Panc1 (cell line): Measurements from ENCODE around the gene CTXN1. TPM values are rescaled to one million over a fixed set of nuclear protein-coding genes. Genes with fewer than 3 reads are reported as not detected.

Source experiments
- ATAC-seq: fragments of 200-7000 bp; cut with Tn5 transposase; 2 replicates; pipeline ENCODE4 v1.9.1; 2020; ENCODE audit warnings: mild to moderate bottlenecking, moderate library complexity
- BruUV-seq: library from RNA; stranded (reverse); fragments of 400-500 nt; replicated peaks from 2 replicates; lab custom pipeline; 2021; lab: Mats Ljungman, UMichigan
- CTCF ChIA-PET: fragments of 300-600 bp; sonication (Branson Sonifier 250); formaldehyde crosslinking; loops from one replicate; lab custom pipeline; 2022; ENCODE audit warnings: antibody characterized with exemption; lab: Charles Lee
- POLR2A ChIA-PET: fragments of 300-600 bp; sonication (Branson Sonifier 250); formaldehyde crosslinking; loops from one replicate; lab custom pipeline; 2022; ENCODE audit warnings: antibody characterized with exemption; lab: Charles Lee
- DNase-seq: peaks from one replicate; pipeline ENCODE4 v3.0.0-alpha.2; 2010; ENCODE audit warnings: low read depth, low spot score
- H3K27ac ChIP-seq: 2 replicates; pipeline ENCODE4 v1.5.1; 2011; ENCODE audit warnings: mild to moderate bottlenecking, low read length, inconsistent platforms
- H3K27me3 ChIP-seq: fragments of 200-500 bp; sonication (Bioruptor generic); 2 replicates; pipeline ENCODE4 v1.6.0; 2014; ENCODE audit warnings: low read length, inconsistent platforms; ENCODE audit not compliant: control insufficient read depth, insufficient read depth
- H3K36me3 ChIP-seq: fragments of 200-500 bp; sonication (Bioruptor generic); 2 replicates; pipeline ENCODE4 v1.5.1; 2014; ENCODE audit warnings: inconsistent platforms, mild to moderate bottlenecking, low read length, moderate library complexity; ENCODE audit not compliant: control insufficient read depth, insufficient read depth
- H3K4me1 ChIP-seq: 2 replicates; pipeline ENCODE4 v1.5.1; 2011; ENCODE audit warnings: inconsistent platforms, mild to moderate bottlenecking, low read length, moderate library complexity; ENCODE audit not compliant: control insufficient read depth, insufficient read depth
- H3K4me3 ChIP-seq, 2 experiments: 2 replicates each; pipeline ENCODE4 v1.5.1; 2011 to 2012; ENCODE audit warnings: low read depth in 2 of 2, low read length in 2 of 2, mild to moderate bottlenecking in 2 of 2, inconsistent platforms in 1 of 2, moderate library complexity in 1 of 2
- H3K9me3 ChIP-seq: fragments of 200-500 bp; sonication (Bioruptor generic); 2 replicates; pipeline ENCODE4 v1.5.1; 2014; ENCODE audit warnings: low read depth, mild to moderate bottlenecking, inconsistent platforms, low read length, moderate library complexity; ENCODE audit not compliant: control insufficient read depth, insufficient read depth
- POLR2AphosphoS5 ChIP-seq: IDR thresholded peaks from 2 replicates; pipeline ENCODE4 v1.6.1; 2012; ENCODE audit warnings: mild to moderate bottlenecking, low read depth, low read length, moderate library complexity
- SIN3A ChIP-seq: IDR thresholded peaks from 2 replicates; pipeline ENCODE4 v1.6.1; 2012; ENCODE audit warnings: low read depth, mild to moderate bottlenecking, low read length, moderate library complexity, borderline replicate concordance; ENCODE audit not compliant: insufficient read depth
- TCF7L2 ChIP-seq: IDR thresholded peaks from 2 replicates; pipeline ENCODE4 v1.6.1; 2011; ENCODE audit warnings: mild to moderate bottlenecking, low read depth, low read length, inconsistent platforms
- in situ Hi-C: cut with HindIII; loops from 2 replicates; pipeline ENCODE4 v1.10.0; 2016; ENCODE audit warnings: low sequenced_read_pairs, low pct_unique_long_range_greater_than_20kb
- intact Hi-C: fragments of 100-400 bp; cut with micrococcal nuclease; formaldehyde crosslinking; loops from one replicate; pipeline ENCODE4 v1.10.0; 2022; ENCODE audit not compliant: unreplicated experiment
- total RNA-seq: library from RNA; stranded (reverse); gene quantifications from one replicate; pipeline ENCODE4 v1.2.1, GENCODE V29; 2021; ENCODE audit not compliant: unreplicated experiment
- TF ChIP-seq, protein P1 (sequence below), 2 experiments: IDR thresholded peaks; 2 replicates each; pipeline ENCODE4 v1.6.1; 2011 to 2012; ENCODE audit warnings: low read depth in 2 of 2, control low read depth in 1 of 2, low read length in 1 of 2, mild to moderate bottlenecking in 1 of 2, moderate library complexity in 1 of 2; ENCODE audit not compliant: insufficient read depth in 1 of 2
- TF ChIP-seq, protein P2 (sequence below): fragments of 450-650 bp; IDR thresholded peaks from 2 replicates; pipeline ENCODE4 v1.5.1; 2017; ENCODE audit warnings: mild to moderate bottlenecking

The CTXN1 gene
- total RNA-seq, 1 experiment from 2014 or later: 89.4 TPM

DNA sequence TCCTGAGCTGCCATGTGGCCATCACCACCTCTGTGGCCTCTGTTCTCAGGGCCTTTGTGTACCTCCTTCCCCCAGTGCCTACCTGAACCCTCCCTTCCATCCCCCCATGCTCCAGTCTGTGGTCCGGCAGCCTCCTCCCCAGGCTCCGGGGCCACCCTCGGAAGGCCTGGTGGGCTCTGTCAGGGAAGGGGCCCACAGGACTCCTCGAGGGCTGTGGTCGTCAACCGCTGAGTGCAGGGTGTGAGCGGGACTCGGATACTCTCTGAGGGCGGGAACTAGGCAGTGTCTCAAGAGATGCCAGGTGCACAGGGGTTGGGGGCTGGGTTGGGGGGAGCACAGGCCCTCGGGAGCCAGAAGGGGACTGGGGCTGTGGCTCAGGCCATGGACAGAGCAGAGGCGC, 18.4 kb downstream of the CTXN1 start:
- Histone ChIP-seq H3K36me3 (no peaks in the 10 kb centered on the region; the same call in 1 of the 2 replicates), H3K4me3 (no peak overlapping the region), H3K9me3 (no peaks in the 10 kb centered on the region), H3K27ac (no peak overlapping the region), H3K4me1 (peaks cover 6% of the 10 kb centered on the region; the same call in 1 of the 2 replicates), H3K27me3 (no peaks in the 10 kb centered on the region)
- in situ Hi-C loops: no loop called here
- ChIA-PET POLR2A (interaction anchor here (0.6 kb wide), 1 partner anchor 91 kb away, joined by 4 read pairs; no protein-coding TSS in a partner anchor), CTCF (interaction anchor here (1.0 kb wide), 1 partner anchor 38 kb away, joined by 5 read pairs; no protein-coding TSS in a partner anchor)
- DNase-seq: no peak
- ATAC-seq: no peak
- intact Hi-C loops: no loop called here
- BruUV-seq: no TSS peak
- TF ChIP-seq TCF7L2: no peak
- TF ChIP-seq, protein P1, sequence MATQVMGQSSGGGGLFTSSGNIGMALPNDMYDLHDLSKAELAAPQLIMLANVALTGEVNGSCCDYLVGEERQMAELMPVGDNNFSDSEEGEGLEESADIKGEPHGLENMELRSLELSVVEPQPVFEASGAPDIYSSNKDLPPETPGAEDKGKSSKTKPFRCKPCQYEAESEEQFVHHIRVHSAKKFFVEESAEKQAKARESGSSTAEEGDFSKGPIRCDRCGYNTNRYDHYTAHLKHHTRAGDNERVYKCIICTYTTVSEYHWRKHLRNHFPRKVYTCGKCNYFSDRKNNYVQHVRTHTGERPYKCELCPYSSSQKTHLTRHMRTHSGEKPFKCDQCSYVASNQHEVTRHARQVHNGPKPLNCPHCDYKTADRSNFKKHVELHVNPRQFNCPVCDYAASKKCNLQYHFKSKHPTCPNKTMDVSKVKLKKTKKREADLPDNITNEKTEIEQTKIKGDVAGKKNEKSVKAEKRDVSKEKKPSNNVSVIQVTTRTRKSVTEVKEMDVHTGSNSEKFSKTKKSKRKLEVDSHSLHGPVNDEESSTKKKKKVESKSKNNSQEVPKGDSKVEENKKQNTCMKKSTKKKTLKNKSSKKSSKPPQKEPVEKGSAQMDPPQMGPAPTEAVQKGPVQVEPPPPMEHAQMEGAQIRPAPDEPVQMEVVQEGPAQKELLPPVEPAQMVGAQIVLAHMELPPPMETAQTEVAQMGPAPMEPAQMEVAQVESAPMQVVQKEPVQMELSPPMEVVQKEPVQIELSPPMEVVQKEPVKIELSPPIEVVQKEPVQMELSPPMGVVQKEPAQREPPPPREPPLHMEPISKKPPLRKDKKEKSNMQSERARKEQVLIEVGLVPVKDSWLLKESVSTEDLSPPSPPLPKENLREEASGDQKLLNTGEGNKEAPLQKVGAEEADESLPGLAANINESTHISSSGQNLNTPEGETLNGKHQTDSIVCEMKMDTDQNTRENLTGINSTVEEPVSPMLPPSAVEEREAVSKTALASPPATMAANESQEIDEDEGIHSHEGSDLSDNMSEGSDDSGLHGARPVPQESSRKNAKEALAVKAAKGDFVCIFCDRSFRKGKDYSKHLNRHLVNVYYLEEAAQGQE (IDR thresholded peaks at IDR 0.05; ENCODE audit: insufficient read depth in 1 of 2, low read depth in 2 of 2, low read length in 1 of 2): no peak
- TF ChIP-seq SIN3A: no peak
- TF ChIP-seq, protein P2, sequence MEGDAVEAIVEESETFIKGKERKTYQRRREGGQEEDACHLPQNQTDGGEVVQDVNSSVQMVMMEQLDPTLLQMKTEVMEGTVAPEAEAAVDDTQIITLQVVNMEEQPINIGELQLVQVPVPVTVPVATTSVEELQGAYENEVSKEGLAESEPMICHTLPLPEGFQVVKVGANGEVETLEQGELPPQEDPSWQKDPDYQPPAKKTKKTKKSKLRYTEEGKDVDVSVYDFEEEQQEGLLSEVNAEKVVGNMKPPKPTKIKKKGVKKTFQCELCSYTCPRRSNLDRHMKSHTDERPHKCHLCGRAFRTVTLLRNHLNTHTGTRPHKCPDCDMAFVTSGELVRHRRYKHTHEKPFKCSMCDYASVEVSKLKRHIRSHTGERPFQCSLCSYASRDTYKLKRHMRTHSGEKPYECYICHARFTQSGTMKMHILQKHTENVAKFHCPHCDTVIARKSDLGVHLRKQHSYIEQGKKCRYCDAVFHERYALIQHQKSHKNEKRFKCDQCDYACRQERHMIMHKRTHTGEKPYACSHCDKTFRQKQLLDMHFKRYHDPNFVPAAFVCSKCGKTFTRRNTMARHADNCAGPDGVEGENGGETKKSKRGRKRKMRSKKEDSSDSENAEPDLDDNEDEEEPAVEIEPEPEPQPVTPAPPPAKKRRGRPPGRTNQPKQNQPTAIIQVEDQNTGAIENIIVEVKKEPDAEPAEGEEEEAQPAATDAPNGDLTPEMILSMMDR: no peak
- no peak for TF ChIP-seq POLR2AphosphoS5

DNA sequence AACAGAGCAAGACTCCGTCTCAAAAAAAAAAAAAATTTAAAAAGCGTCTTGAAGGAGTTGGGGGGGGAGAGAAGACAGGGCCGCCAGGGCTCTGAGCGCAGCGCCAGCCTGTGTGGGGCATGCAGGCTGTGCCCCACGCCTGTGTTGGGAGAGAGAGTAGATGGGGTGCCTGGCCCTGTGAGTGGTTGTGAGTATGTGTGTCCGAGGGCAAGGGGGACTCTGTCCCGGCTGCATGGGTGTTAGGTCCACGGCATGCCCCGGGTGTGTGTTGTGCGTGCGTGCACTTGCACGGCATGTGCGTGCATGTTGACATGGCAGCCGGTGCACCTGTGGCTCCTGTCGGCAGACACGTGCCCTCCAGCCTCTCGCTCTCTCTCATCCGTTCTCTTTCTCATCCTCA, 18.8 kb downstream of the CTXN1 start:
- intact Hi-C loops: no loop called here
- Histone ChIP-seq H3K9me3 (no peaks in the 10 kb centered on the region), H3K27me3 (no peaks in the 10 kb centered on the region), H3K27ac (no peak overlapping the region), H3K4me3 (no peak overlapping the region), H3K4me1 (peaks cover 6% of the 10 kb centered on the region; the same call in 1 of the 2 replicates), H3K36me3 (no peaks in the 10 kb centered on the region; the same call in 1 of the 2 replicates)
- no peak for TF ChIP-seq TCF7L2
- TF ChIP-seq, protein P1 (IDR thresholded peaks at IDR 0.05; ENCODE audit: insufficient read depth in 1 of 2, low read depth in 2 of 2, low read length in 1 of 2): no peak
- TF ChIP-seq POLR2AphosphoS5: no peak
- TF ChIP-seq, protein P2: no peak
- no peak for TF ChIP-seq SIN3A
- DNase-seq: no peak
- ATAC-seq: no peak
- CTCF ChIA-PET: no interaction called here
- in situ Hi-C loops: no loop called here
- POLR2A ChIA-PET: interaction anchor here (0.6 to 0.7 kb wide), 3 partner anchors 23 to 341 kb away, joined by 4 to 11 read pairs (median 5); no protein-coding TSS in a partner anchor
- BruUV-seq: no TSS peak
